Breast epithelium (tissue), 3 donors: ENCODE results near the gene BPGM.

Experiments used
- POLR2A ChIP-seq: fragments of 450-650 bp; IDR thresholded peaks from one replicate; pipeline ENCODE4 v1.6.1; 2016; ENCODE audit warnings: antibody characterized with exemption, mild to moderate bottlenecking, moderate library complexity
- POLR2AphosphoS5 ChIP-seq, 3 donors: sonication (generic); formaldehyde crosslinking; IDR thresholded peaks; one replicate each; pipeline ENCODE4 v1.6.1; 2017; ENCODE audit warnings: antibody characterized with exemption in 3 of 3

GRCh38 chr7:134612197-134612596 is 34.5 kb upstream of the BPGM start:
- TF ChIP-seq POLR2AphosphoS5 (IDR thresholded peaks at IDR 0.05) (no peak), POLR2A (no peak)
